GM21526 (cell line): ENCODE results near the gene SELL.
"Not testable (repeated sequence)": the region's sequence is repeated elsewhere in the genome, so short reads cannot be mapped to it uniquely, and the experiment has no call there.

ENCODE experiments used
- ATAC-seq: cut with Tn5 transposase; IDR thresholded peaks from one replicate; pipeline ENCODE4 v1.9.1; 2021; ENCODE audit warnings: moderate library complexity; ENCODE audit not compliant: unreplicated experiment, low FRiP score

The SELL gene

DNA sequence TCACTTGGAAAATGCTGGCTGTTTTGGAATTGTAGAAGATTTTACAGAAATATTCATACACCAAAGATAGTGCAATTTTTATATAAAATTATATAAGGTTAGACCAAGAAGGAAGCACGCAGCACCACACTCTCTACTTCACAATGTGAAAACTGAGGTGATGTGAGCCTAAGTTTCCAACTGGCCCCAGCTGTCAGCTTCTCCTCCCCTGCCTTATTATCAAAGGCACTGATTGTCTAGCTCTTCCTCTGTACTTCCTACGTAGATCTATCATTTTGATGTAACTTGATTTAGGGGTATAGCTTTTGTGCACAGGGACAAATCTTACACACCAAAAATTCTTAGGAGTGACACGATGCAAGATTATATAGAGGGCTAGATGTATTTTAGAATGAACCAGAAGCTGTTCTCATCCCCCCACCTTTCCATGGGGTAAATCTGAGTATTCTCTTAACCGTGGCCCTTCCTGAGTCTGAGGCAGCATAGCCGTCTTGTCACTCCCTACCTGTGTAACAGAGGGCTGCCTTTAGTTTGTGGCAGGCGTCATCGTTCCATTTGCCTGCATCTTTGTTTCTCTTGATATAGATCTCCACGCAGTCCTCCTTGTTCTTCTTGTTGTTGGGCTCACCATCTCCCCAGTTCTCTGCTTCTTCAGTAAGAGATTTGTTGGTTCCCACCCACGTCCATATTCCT lies 3.4 kb downstream of the SELL start:
- ATAC-seq = no peak

DNA sequence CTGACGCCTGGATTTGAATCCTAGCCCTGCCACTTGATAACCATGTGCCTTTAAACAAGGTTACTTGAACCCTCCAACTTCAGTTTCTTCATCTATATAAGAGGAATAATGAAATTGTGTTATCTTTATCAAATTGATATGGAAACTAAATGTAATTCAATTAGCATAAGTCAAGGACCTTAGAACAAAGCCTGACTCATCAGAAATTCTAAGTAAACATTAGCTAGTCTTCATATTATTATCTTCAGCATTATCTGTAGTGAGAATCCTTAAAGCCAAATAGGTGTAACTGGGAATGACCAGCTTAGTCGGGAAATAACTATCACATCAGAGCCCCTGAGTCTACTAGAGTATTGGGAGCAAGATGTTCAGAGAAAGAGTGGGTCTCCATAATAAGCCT lies 6.6 kb downstream of the SELL start:
- no peak for ATAC-seq

DNA sequence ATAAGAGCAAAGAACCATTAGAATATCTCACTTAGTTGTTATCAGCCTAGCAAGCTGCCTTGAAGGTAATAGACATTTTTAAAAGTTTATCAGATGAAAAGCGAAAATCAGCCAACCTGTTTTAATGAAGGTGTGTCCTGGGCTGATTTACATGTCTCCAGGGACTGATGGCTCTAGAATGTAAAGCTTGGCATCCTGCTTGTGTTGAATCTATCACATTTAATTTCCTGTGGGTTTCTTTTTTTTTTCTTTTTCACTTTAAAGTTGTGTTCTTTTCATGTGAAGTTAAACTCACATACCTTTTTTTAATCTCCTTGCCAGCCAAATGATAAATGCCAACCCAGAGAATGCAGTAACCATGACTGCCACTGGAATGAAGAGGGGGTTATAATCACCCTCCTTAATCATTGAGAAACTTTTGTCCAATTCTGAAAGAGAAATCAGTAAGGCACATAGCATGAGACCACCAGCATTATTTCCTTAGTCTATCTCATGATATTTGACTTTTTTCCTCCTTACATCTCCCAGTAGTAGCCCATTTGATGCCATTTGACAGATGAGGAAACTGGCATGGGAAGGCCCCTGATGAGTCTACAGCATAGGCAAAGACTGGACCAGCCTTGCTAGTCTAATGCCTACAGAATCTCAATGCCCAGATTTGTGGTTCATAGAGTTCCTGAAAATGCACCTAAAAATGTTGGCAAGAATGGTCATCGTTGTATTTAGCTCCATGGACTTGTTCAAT lies 10.0 kb downstream of the SELL start:
- ATAC-seq = no peak

DNA sequence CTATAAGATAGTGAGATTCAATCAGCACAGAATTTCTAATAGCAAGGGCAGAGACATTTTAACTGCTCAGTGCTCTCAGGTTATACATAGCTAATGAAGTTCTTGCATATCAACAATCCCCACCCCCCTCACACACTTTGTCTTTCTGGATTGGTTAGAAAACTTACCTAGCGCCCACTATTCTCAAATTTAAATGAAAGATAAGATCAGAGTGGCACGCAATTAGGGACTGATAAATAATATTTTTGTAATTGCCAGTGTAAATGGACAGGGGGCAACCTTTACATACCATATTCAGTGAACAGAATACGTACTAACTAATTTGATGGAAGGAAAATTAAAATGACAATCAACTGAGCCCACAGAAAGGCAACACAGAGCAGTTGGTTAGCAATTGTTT lies 11.7 kb downstream of the SELL start:
- no peak for ATAC-seq

DNA sequence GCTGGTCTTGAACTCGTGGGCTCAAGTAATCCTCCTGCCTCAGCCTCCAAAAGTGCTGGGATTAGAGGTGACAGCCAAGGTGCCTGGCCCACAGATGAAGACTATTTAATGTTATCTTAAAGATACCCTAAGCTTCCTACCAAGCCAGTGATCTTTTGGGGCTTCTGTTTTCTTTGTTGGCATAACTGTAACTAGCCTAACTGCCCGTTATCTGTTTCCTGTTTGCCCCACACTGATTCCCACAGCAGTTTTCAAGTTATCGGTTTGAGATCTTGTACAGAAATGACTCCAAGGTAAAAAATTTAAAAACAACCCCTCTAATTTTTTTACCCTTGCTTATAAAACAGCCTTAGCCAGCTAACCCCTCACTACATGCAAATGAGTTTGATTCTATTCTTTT lies 12.4 kb downstream of the SELL start:
- ATAC-seq = no peak

DNA sequence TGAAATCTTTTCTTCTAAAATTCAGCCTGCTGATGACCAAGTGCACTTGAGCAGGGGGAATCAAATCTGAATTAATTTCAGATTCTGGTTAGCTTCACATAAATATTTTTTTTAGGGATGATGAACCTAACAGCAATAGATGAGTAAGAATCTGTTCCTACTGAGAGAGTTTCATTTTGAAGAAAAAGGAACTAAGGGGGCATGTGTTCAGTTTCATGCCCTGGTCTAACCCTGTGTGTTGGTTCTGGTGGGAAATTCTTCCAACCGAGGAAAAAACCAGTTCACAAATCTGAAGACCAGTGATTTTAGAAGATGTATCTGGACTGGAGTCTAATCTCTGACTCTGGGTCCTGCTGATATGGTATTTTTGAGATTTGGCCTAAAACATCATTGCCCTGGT lies 13.7 kb downstream of the SELL start:
- ATAC-seq = peak; percentile 51

DNA sequence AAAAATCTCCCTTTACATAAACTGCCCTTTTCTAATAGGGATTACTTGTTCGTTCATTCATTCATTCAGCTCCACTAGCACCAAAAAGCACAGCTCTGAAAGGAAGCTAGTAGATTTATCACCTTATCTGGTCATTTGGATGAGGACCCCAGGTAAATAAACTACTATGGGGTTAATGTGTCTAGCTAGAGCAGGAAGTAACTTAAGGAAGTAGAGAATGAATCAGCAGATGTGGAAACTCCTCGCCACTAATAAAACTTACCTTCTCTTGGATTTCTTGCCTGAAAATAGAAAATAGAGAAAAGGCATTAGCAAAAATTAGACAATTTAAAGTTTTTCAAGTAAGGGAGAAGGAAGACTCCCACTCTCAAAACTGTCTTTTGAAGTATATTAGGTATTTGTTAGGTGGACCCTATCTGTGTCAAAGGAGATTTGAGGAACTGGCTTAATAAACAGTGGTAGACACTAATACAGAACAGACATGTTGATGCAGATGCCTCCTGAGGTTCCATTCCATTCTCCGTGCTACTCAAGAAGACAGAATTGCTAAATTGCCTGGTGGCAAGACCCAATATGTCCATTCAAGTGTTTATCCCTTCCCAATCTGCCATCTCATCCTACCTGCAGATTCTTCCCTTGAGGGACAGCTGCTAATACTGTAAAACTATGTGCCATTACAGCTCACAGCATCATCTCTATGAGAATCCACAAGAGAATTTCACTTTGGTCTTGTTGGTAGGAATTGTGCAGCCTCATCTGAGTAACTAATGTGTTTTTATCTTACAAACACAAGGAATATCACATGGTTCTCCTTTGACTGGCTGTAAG lies 14.9 kb downstream of the SELL start:
- ATAC-seq = no peak

DNA sequence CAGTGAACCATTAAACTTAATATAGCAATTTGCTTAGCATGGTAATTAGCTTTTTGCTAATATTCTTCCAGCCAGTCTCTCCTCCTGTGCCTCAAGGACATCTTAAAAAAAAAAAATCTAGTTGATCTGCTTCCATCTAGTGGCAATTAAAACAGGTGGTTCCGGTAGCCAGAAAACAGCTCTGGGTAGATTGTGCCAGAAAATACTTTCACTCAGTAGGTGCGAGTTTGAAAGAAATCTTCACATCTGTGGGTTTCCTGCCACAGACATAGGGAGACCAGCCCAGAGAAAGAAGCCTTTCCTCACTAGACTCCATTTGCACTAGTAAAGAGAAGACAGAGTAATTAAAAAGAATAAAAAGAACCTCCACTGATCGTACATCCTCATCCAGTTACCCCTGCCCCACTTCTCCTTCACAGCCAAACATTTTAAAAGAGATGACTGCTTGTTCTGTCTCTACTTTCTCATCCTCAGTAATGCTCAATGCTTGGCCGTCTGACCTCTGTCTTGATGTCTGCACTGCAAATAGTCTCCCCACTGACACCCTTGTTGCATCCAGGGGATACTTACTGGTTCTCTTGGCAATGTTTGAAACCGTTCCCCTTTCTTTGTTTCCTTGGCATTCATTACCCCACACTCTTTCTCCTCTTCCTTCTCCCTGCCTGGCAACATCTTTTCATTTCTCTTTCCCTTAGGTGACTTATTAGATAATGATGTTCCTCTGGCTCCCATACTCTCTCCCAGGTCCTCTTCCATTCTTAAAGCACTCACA lies 16.9 kb downstream of the SELL start:
- ATAC-seq = no peak

DNA sequence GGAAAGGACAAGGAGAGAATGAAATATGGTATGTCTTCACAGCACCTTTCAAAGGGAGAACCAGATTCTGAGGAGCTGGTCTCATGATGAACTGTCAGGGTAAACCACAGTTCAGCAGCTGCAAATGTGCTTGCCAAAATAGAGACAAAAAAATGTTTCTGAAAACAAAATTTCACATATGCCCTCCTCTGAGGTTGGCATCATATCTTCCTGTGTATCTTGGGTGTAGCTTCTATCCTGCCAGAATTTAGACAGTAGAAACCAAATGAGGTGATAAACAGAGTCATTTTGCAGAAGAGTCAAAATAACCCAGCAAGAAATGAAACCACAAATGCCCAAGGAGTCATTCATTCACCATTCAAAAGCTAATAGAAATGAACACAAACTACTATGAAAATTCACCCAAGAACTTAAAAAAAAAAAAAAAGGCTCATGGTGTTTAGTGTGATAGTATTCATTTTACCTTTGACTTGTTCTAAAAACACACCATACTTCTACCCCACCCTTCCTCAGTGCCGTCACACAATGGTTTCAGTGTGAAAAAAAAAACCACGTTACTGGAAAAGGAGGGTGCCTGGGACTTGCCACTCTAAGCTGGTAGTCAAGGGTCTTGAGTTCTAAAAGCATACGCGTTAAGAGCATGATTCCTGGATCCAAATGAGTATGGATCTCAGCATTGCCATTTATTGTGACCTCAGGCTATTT lies 18.5 kb downstream of the SELL start:
- ATAC-seq = no peak

DNA sequence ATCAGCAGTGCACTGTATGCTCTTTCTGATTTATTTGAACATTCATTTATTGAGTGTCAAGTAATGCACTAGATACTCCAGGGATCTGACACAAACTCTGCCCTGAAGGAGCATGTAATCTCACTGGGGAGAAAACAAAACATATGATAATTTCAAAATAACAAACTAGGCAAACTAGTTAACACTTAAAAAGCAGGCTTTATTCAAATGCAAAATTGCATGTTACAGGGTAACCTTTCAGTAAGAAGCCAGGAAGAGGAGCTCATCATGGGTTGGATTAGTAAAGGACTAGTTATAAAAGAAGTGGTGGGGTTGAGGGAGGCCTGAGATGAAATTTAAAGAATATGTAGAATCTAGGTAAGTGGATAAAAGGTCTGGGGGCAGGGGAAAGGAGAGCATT lies 20.9 kb downstream of the SELL start:
- ATAC-seq = no peak

DNA sequence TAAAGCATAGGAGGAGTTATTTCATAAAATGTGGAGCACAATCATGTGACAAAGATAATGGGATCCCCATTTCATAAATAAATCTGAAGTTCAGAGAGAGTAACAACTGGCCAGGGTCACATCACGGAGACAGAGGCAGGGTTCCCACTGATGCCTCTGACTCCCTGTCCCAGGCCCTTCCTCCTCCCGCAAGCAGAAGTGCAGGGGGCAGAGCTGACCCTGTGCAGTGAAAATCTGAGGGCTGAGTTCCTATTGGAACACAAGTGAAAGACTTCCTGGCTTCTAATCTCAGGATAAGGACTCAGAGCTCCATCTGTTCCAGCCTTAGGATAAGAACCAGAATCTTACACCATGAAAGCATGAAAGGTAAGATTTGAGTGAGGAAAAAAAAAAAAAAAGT lies 22.0 kb downstream of the SELL start:
- no peak for ATAC-seq

DNA sequence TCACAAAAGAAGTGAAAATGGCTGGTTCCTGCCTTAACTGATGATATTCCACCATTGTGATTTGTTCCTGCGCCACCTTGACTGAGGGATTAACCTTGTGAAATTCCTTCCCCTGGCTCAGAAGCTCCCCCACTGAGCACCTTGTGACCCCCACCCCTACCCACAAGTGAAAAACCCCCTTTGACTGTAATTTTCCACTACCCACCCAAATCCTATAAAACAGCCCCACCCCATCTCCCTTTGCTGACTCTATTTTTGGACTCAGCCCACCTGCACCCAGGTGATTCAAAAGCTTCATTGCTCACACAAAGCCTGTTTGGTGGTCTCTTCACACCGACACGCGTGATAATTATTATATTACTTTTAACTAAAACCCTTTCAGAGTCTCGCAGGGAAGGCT lies 23.0 kb downstream of the SELL start:
- ATAC-seq = not testable (repeated sequence)

DNA sequence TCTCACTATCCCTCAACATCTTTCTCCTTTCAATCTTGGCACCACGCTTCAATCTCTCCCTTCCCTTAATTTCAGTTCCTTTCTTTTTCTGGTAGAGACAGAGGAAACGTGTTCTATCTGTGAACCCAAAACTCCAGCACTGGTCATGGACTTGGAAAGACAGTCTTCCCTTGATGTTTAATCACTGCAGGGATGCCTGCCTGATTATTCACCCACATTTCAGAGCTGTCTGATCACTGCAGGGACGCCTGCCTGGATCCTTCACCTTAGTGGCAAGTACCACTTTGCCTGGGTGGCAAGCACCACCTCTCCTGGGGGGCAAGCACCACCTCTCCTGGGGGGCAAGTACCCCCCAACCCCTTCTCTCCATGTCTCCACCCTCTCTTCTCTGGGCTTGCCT lies 27.8 kb downstream of the SELL start:
- no peak for ATAC-seq

DNA sequence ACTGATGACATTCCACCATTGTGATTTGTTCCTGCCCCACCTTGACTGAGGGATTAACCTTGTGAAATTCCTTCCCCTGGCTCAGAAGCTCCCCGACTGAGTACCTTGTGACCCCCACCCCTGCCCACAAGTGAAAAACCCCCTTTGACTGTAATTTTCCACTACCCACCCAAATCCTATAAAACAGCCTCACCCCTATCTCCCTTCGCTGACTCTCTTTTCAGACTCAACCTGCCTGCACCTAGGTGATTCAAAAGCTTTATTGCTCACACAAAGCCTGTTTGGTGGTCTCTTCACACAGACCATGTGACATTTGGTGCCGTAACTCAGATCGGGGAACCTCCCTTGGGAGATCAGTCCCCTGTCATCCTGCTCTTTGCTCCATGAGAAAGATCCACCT lies 28.3 kb downstream of the SELL start:
- ATAC-seq = not testable (repeated sequence)

DNA sequence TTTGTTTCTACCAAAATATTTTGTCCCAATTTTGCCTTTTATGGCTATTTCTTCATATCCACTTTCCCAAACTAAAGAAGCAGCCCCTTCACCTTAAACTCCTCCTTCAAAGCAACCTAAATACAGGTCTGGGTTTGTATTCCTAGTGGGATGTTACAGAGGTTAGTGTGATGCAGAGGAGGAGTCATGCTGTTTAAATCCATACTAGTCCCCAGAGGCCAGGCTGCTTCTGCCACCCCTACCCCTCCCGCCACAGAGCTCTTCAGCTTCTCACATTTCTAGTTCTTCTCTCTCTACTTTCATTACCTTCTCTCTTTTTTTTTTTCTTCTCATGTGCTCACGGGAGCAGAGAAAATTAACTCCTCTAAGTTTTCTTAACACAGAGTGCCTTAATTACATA lies 29.3 kb downstream of the SELL start:
- no peak for ATAC-seq

DNA sequence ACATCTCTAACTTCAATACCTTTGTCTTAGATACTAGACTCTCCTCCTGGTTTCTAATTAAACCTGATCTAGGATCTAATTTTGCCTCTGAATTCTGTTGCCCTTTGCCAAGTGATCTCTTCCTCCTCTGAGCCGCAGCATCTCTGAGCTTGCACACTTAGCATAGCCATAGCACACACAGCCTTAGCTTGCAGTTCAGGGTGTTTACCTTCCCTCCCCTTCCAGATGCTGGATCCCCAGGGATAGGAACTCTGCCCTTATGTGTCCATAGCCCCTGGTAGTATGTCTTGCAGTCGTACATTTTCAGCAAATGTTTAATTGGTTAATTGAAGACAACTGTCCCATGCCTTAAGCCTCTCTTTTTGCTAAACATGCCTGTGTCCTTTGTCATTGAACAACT lies 30.3 kb downstream of the SELL start:
- ATAC-seq = peak; percentile 47

DNA sequence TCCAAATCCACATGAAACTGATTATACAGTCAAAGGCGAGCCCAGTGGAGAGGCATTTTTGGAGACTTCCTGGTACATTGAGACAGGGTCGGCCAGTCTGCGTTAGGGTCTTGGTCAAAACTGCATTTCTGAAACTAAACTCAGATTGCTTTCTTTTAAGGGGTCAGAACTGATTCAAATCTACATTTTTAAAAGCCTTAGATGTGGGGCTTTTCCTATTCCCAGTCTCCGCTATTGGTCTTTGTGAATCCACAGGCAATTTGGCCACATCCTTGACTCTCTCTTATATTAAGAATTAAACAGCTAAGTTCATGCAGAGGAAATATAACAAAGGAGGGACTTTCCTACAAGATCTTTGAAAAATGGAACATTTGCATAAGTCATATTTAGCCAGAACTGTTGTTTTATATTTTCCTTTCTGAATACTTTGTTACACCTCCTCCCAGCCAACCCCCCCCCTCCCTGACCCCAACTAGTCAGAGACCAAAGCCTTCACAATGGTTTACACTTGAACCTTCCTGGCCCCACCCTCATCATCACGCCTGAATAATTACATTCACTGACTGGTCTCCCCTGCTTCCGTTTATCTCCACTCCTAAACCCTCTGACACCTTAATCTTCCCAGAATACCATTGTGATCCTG lies 30.9 kb downstream of the SELL start:
- ATAC-seq = peak; percentile 44

DNA sequence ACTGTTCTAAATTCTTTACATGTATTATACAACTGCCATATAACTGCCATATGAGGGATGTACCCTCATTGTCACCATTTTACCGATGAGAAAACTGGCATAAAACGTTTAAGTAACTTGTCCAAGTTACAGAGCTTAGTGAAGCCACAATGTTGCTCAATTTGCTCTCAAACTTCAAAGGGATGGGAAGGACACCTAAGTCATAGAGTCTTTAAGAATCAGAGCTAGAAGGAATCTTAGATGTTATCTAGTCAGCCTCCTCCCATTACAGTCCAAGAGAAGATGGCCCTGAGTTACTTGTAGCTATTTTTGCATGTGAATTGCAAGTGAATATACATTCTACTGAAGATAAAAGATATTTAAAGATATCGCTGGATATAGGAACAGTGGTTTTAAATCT lies 31.7 kb downstream of the SELL start:
- no peak for ATAC-seq

DNA sequence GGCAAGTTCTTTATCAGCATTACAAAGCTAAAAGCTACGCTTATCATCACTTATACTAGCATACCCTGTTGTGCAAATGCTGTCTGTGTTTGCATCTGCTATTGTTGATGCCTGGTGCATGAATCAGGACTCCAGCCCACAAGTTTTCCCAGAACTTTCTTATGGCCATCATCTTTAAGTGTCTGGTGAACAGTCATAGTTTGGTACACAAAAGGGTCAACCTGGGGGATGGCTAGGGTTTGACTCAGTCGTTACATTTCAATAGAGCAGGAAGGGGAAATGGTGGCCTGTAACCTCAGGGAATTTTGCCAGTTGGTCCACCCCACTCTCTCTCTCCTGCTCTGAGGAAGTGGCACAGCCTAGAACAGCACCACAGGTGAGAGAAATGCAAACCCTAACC lies 35.4 kb downstream of the SELL start:
- ATAC-seq = no peak

DNA sequence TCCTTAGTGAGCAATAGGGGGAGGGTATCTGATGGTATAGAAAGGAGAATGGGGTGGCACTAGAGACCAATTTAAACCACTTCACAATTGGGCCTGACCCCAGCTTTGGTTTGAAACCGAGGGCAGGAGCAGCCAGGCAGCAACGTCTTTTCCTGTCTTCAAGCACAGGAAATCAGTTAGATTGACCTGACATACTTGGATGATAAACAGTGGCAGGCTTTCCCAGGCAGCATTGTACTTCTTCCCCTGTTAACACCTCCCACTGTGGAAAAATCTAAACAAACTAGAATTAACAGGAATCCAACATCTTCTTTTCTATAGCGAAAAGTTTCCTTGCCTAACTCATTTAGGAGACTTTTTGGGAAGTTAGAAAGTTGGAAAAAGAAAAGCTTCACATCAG lies 40.6 kb downstream of the SELL start:
- no peak for ATAC-seq
